Trophoblast cell (in vitro differentiated cells and primary cell): ENCODE results near the gene MAGI2.

Experiments
- DNase-seq, 2 donors: peaks; one replicate each; pipeline ENCODE4 v3.0.0-alpha.2; 2016
- H2AFZ ChIP-seq: 2 replicates; pipeline ENCODE4 v1.6.1; 2013; ENCODE audit warnings: low read length, moderate library complexity, mild to moderate bottlenecking; ENCODE audit not compliant: insufficient read depth, poor library complexity
- H2AK5ac ChIP-seq: 2 replicates; pipeline ENCODE4 v1.6.1; 2013; ENCODE audit warnings: mild to moderate bottlenecking, low read length
- H2BK120ac ChIP-seq: 2 replicates; pipeline ENCODE4 v1.6.1; 2013; ENCODE audit warnings: low read length, mild to moderate bottlenecking, moderate library complexity; ENCODE audit not compliant: insufficient read depth, poor library complexity
- H2BK12ac ChIP-seq: 2 replicates; pipeline ENCODE4 v1.6.1; 2013; ENCODE audit warnings: mild to moderate bottlenecking, low read length, moderate library complexity
- H2BK5ac ChIP-seq: 2 replicates; pipeline ENCODE4 v1.6.1; 2013; ENCODE audit warnings: low read length, low read depth, moderate library complexity, mild to moderate bottlenecking; ENCODE audit not compliant: poor library complexity
- H3K14ac ChIP-seq: 2 replicates; pipeline ENCODE4 v1.6.1; 2013; ENCODE audit warnings: mild to moderate bottlenecking, low read length
- H3K18ac ChIP-seq: 2 replicates; pipeline ENCODE4 v1.6.1; 2013; ENCODE audit warnings: mild to moderate bottlenecking, low read length
- H3K23ac ChIP-seq: 2 replicates; pipeline ENCODE4 v1.6.1; 2013; ENCODE audit warnings: low read length
- H3K27ac ChIP-seq: 2 replicates; pipeline ENCODE4 v1.5.1; 2013; ENCODE audit warnings: low read depth, mild to moderate bottlenecking, inconsistent platforms, low read length, moderate library complexity
- H3K27me3 ChIP-seq: 2 replicates; pipeline ENCODE4 v1.6.1; 2013; ENCODE audit warnings: inconsistent platforms, mild to moderate bottlenecking, low read length, moderate library complexity; ENCODE audit not compliant: insufficient read depth
- H3K36me3 ChIP-seq, 2 experiments: 1 replicate in 1 of 2; 2 replicates in 1 of 2; pipeline ENCODE4 v1.6.1; 2013; ENCODE audit warnings: low read length in 2 of 2, mild to moderate bottlenecking in 2 of 2, moderate library complexity in 1 of 2; ENCODE audit not compliant: insufficient read depth in 2 of 2, control insufficient read depth in 1 of 2
- H3K4ac ChIP-seq: 2 replicates; pipeline ENCODE4 v1.6.1; 2013; ENCODE audit warnings: low read depth, mild to moderate bottlenecking, low read length, moderate library complexity
- H3K4me1 ChIP-seq, 2 experiments: 1 replicate in 1 of 2; 2 replicates in 1 of 2; pipeline ENCODE4 v1.6.1; 2013; ENCODE audit warnings: low read length in 2 of 2, mild to moderate bottlenecking in 2 of 2, moderate library complexity in 1 of 2; ENCODE audit not compliant: insufficient read depth in 2 of 2, control insufficient read depth in 1 of 2
- H3K4me2 ChIP-seq: 2 replicates; pipeline ENCODE4 v1.6.1; 2013; ENCODE audit warnings: inconsistent platforms, mild to moderate bottlenecking, low read length, moderate library complexity
- H3K4me3 ChIP-seq: 2 replicates; pipeline ENCODE4 v1.5.1; 2013; ENCODE audit warnings: mild to moderate bottlenecking, low read depth, low read length, inconsistent platforms
- H3K79me1 ChIP-seq: one replicate; pipeline ENCODE4 v1.6.1; 2013; ENCODE audit warnings: low read length
- H3K79me2 ChIP-seq: 2 replicates; pipeline ENCODE4 v1.6.1; 2013; ENCODE audit warnings: low read length, mild to moderate bottlenecking; ENCODE audit not compliant: control insufficient read depth, insufficient read depth, poor library complexity
- H3K9ac ChIP-seq: 2 replicates; pipeline ENCODE4 v1.6.1; 2013; ENCODE audit warnings: mild to moderate bottlenecking, low read length
- H3K9me3 ChIP-seq: 2 replicates; pipeline ENCODE4 v1.6.1; 2013; ENCODE audit warnings: low read depth, mild to moderate bottlenecking, control low read depth, inconsistent platforms, low read length; ENCODE audit not compliant: insufficient read depth
- H4K12ac ChIP-seq: 2 replicates; pipeline ENCODE4 v1.6.1; 2013; ENCODE audit warnings: low read depth, mild to moderate bottlenecking, low read length, moderate library complexity
- H4K8ac ChIP-seq: 2 replicates; pipeline ENCODE4 v1.6.1; 2013; ENCODE audit warnings: low read depth, mild to moderate bottlenecking, low read length, moderate library complexity
- H4K91ac ChIP-seq: one replicate; pipeline ENCODE4 v1.6.1; 2013; ENCODE audit warnings: low read depth, mild to moderate bottlenecking, low read length, moderate library complexity
- WGBS: extraction: QIAGEN DNeasy Blood & Tissue Kit; methylation state at CpG from one replicate; pipeline ENCODE4 v1.1.7; 2013; ENCODE audit warnings: missing lambda C conversion rate; ENCODE audit not compliant: insufficient read length, insufficient coverage; ENCODE audit errors: extremely low coverage; 5-methylcytosine and 5-hydroxymethylcytosine counted together

Gene MAGI2

GRCh38 chr7:78153285-78153684 is 1300.2 kb downstream of the MAGI2 start:
- H2BK12ac ChIP-seq, result no peak overlapping the region
- H3K23ac ChIP-seq, result no peak overlapping the region
- H3K4me1 ChIP-seq, result no peaks in the 10 kb centered on the region
- DNase-seq, result no peak
- H3K4me3 ChIP-seq, result no peak overlapping the region
- H3K9me3 ChIP-seq, result no peaks in the 10 kb centered on the region
- H2AFZ ChIP-seq, result no peak overlapping the region
- no peak overlapping the region for H3K9ac ChIP-seq
- H2BK120ac ChIP-seq, result no peak overlapping the region
- H3K4ac ChIP-seq, result no peak overlapping the region
- H3K27me3 ChIP-seq, result no peaks in the 10 kb centered on the region
- H3K18ac ChIP-seq, result no peak overlapping the region
- H3K4me2 ChIP-seq, result no peak overlapping the region
- H4K91ac ChIP-seq, result no peak overlapping the region
- no peaks in the 10 kb centered on the region for H3K79me1 ChIP-seq
- no CpG with 5 or more reads among the region's 4 CpGs for WGBS
- no peak overlapping the region for H3K14ac ChIP-seq
- H2BK5ac ChIP-seq, result no peak overlapping the region
- H3K27ac ChIP-seq, result no peak overlapping the region
- H3K79me2 ChIP-seq, result no peaks in the 10 kb centered on the region
- H2AK5ac ChIP-seq, result no peak overlapping the region
- no peak overlapping the region for H4K12ac ChIP-seq
- H4K8ac ChIP-seq, result no peak overlapping the region
- H3K36me3 ChIP-seq, result no peaks in the 10 kb centered on the region

GRCh38 chr7:78151229-78151628 is 1302.2 kb downstream of the MAGI2 start:
- Histone ChIP-seq H3K4me2 (no peak overlapping the region), H3K4me1 (no peaks in the 10 kb centered on the region), H3K23ac (no peak overlapping the region), H3K18ac (no peak overlapping the region), H3K79me1 (no peaks in the 10 kb centered on the region), H3K9ac (no peak overlapping the region), H3K27me3 (no peaks in the 10 kb centered on the region), H4K12ac (no peak overlapping the region), H2AFZ (no peak overlapping the region), H4K8ac (no peak overlapping the region), H4K91ac (no peak overlapping the region), H2AK5ac (no peak overlapping the region), H3K79me2 (no peaks in the 10 kb centered on the region), H3K9me3 (no peaks in the 10 kb centered on the region), H2BK12ac (no peak overlapping the region), H2BK120ac (no peak overlapping the region), H3K27ac (no peak overlapping the region), H3K4ac (no peak overlapping the region), H3K4me3 (no peak overlapping the region), H2BK5ac (no peak overlapping the region), H3K14ac (no peak overlapping the region), H3K36me3 (no peaks in the 10 kb centered on the region)
- WGBS, result no CpG with 5 or more reads among the region's 3 CpGs
- DNase-seq, result no peak

GRCh38 chr7:78149787-78150186 is 1303.7 kb downstream of the MAGI2 start:
- Histone ChIP-seq H2AFZ (no peak overlapping the region), H3K4me3 (no peak overlapping the region), H4K12ac (no peak overlapping the region), H4K91ac (no peak overlapping the region), H3K36me3 (no peaks in the 10 kb centered on the region), H3K4ac (no peak overlapping the region), H3K27ac (no peak overlapping the region), H2BK120ac (no peak overlapping the region), H3K79me2 (no peaks in the 10 kb centered on the region), H3K79me1 (no peaks in the 10 kb centered on the region), H3K18ac (no peak overlapping the region), H3K23ac (no peak overlapping the region), H3K9me3 (no peaks in the 10 kb centered on the region), H3K14ac (no peak overlapping the region), H4K8ac (no peak overlapping the region), H2BK12ac (no peak overlapping the region), H3K9ac (no peak overlapping the region), H3K4me1 (no peaks in the 10 kb centered on the region), H3K4me2 (no peak overlapping the region), H2AK5ac (no peak overlapping the region), H3K27me3 (no peaks in the 10 kb centered on the region), H2BK5ac (no peak overlapping the region)
- WGBS, result no CpG with 5 or more reads among the region's 1 CpG
- DNase-seq, result no peak

GRCh38 chr7:78148166-78148894 is 1305.1 kb downstream of the MAGI2 start:
- H3K4me3 ChIP-seq, result no peak overlapping the region
- no peaks in the 10 kb centered on the region for H3K4me1 ChIP-seq
- H2AK5ac ChIP-seq, result no peak overlapping the region
- no peaks in the 10 kb centered on the region for H3K9me3 ChIP-seq
- no peaks in the 10 kb centered on the region for H3K79me2 ChIP-seq
- H4K8ac ChIP-seq, result no peak overlapping the region
- H3K27ac ChIP-seq, result no peak overlapping the region
- H2BK12ac ChIP-seq, result no peak overlapping the region
- no peak for DNase-seq
- no peak overlapping the region for H3K4me2 ChIP-seq
- WGBS, result no CpG with 5 or more reads among the region's 1 CpG
- H3K4ac ChIP-seq, result no peak overlapping the region
- H3K9ac ChIP-seq, result no peak overlapping the region
- H3K18ac ChIP-seq, result no peak overlapping the region
- no peak overlapping the region for H2BK5ac ChIP-seq
- H2BK120ac ChIP-seq, result no peak overlapping the region
- H4K12ac ChIP-seq, result no peak overlapping the region
- H3K27me3 ChIP-seq, result no peaks in the 10 kb centered on the region
- H3K36me3 ChIP-seq, result no peaks in the 10 kb centered on the region
- H3K14ac ChIP-seq, result no peak overlapping the region
- no peak overlapping the region for H4K91ac ChIP-seq
- H3K23ac ChIP-seq, result no peak overlapping the region
- H3K79me1 ChIP-seq, result no peaks in the 10 kb centered on the region
- H2AFZ ChIP-seq, result no peak overlapping the region
